HL-60 (cell line): Measurements from ENCODE around the gene KLF1.
A peak's percentile ranks its signal among the peaks of the same experiment; 100 is the strongest.
"Not testable (repeated sequence)": the region's sequence is repeated elsewhere in the genome, so short reads cannot be mapped to it uniquely, and the experiment has no call there.

ENCODE experiments used
- DNase-seq, 2 experiments: peaks; one replicate each; pipeline ENCODE4 v3.0.0-alpha.2; 2010 to 2020; ENCODE audit warnings: low read depth in 1 of 2, low spot score in 1 of 2
- H3K27ac ChIP-seq: fragments of 250-450 bp; sonication (Bioruptor Pico); replicated peaks from 2 replicates; pipeline ENCODE4 v1.5.1; 2020; ENCODE audit warnings: mild to moderate bottlenecking, moderate library complexity
- H3K27me3 ChIP-seq: fragments of 250-450 bp; sonication (Bioruptor Pico); 2 replicates; pipeline ENCODE4 v1.5.1; 2021; ENCODE audit warnings: mild to moderate bottlenecking, moderate library complexity; ENCODE audit not compliant: insufficient read depth, poor library complexity, severe bottlenecking
- H3K4me3 ChIP-seq: replicated peaks from 2 replicates; pipeline ENCODE4 v1.5.1; 2011; ENCODE audit warnings: mild to moderate bottlenecking, control low read depth, low read length; ENCODE audit not compliant: insufficient read depth
- CTCF ChIP-seq: IDR thresholded peaks from one replicate; pipeline ENCODE4 v1.5.1; 2011; ENCODE audit warnings: low read length, control low read depth, inconsistent platforms; ENCODE audit not compliant: insufficient read depth
- GABPA ChIP-seq: IDR thresholded peaks from 2 replicates; pipeline ENCODE4 v1.6.1; 2012; ENCODE audit warnings: low read depth
- POLR2AphosphoS5 ChIP-seq: IDR thresholded peaks from 2 replicates; pipeline ENCODE4 v1.6.1; 2012; ENCODE audit warnings: low read depth
- REST ChIP-seq: IDR thresholded peaks from 2 replicates; pipeline ENCODE4 v1.6.1; 2012; ENCODE audit warnings: low read depth; ENCODE audit not compliant: insufficient replicate concordance
- SPI1 ChIP-seq: IDR thresholded peaks from 2 replicates; pipeline ENCODE4 v1.6.1; 2012; ENCODE audit warnings: low read depth, mild to moderate bottlenecking, borderline replicate concordance

The KLF1 gene

GRCh38 chr19:12847159-12848139 lies 39.6 kb downstream of the KLF1 start:
- Histone ChIP-seq H3K27ac (no peak overlapping the region), H3K27me3 (peaks cover 2% of the 10 kb centered on the region), H3K4me3 (no peak overlapping the region)
- DNase-seq = peak; percentile 64 to 77
- TF ChIP-seq SPI1 (peak; percentile 66; the same call in 1 of the 2 replicates), GABPA (no peak), CTCF (peak; percentile 91)

- H3K4me3 ChIP-seq, H3K27ac ChIP-seq, H3K27me3 ChIP-seq, DNase-seq: not testable (repeated sequence)
Observed at GRCh38 chr19:12846613-12847012, 40.4 kb downstream of the KLF1 start.

GRCh38 chr19:12843999-12844732 lies 42.8 kb downstream of the KLF1 start:
- DNase-seq = no peak
- no peak for TF ChIP-seq CTCF
- Histone ChIP-seq H3K27ac (no peak overlapping the region), H3K27me3 (peaks cover 28% of the 10 kb centered on the region), H3K4me3 (no peak overlapping the region)

GRCh38 chr19:12843328-12843727 lies 43.7 kb downstream of the KLF1 start:
- H3K4me3 ChIP-seq = no peak overlapping the region
- H3K27ac ChIP-seq = no peak overlapping the region
- TF ChIP-seq POLR2AphosphoS5 = no peak
- TF ChIP-seq REST = no peak
- TF ChIP-seq GABPA = no peak
- TF ChIP-seq CTCF = no peak
- TF ChIP-seq SPI1 = no peak
- H3K27me3 ChIP-seq = peaks cover 36% of the 10 kb centered on the region
- DNase-seq = no peak

- DNase-seq = no peak
- peaks cover 42% of the 10 kb centered on the region for H3K27me3 ChIP-seq
- H3K4me3 ChIP-seq = no peak overlapping the region
- no peak overlapping the region for H3K27ac ChIP-seq
- TF ChIP-seq GABPA (no peak), CTCF (no peak), SPI1 (no peak), REST (no peak), POLR2AphosphoS5 (no peak)
Observed at GRCh38 chr19:12842511-12842910, 44.5 kb downstream of the KLF1 start.
